ENCODE measurements around the gene CDK14.
"Not testable (repeated sequence)": the region's sequence is repeated elsewhere in the genome, so short reads cannot be mapped to it uniquely, and the experiment has no call there.

Gene CDK14

DNA sequence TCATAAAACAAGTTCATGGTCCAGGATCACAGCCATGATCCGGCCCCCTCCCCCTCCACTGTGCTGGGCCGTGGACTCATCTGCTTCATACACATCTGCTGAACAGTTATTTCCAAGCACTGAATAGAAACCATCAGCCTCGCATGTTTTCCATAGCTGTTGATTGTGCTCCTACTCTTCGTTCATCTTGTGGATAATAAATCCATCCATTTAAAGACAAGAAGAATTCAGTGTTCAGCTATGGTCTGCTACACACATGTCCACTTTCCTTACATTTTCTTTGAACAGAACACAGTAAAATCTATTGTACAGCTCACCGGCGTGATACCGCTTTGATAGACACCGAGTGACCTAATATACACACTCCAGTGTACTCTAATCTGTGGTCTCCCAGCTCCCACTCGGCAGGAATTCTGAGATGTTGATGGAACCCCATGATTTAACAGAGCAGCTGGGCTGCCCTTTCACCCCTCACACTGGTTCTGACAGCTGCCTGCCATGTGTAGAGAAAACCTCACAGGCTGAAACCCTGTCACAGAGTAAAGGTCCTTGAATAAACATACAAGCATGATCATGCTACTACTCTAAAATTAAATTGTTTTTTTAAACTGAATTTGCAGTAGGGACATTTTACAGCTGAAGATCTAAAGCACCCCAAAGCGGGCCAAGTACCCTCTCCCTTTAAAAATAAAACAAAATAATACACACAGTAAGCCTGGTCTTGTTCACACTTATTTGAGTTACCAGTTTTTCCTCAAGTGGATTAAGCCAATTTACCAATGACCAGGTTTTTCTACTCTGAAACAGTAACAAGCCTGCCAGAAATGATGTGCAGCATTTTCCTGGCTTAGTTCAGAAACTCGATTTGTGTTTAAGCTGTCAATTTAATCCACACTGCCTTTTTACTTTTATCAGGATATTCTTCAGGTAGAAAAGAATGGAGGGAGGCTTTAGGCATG lies 573.0 kb downstream of the CDK14 start:
- no peak for TF ChIP-seq CTCF (IDR thresholded peaks at IDR 0.05; ENCODE audit: low read depth, low read length)
- no peak for DNase-seq (ENCODE audit: extremely low read depth, low read depth)

- no peak for TF ChIP-seq CTCF (IDR thresholded peaks at IDR 0.05; ENCODE audit: low read depth, low read length)
- DNase-seq (ENCODE audit: extremely low read depth, low read depth) = no peak
Measured at GRCh38 chr7:91169830-91170191, 573.7 kb downstream of the CDK14 start.

GRCh38 chr7:91173265-91173664 lies 577.1 kb downstream of the CDK14 start:
- not testable (repeated sequence) for DNase-seq (ENCODE audit: extremely low read depth, low read depth)

DNA sequence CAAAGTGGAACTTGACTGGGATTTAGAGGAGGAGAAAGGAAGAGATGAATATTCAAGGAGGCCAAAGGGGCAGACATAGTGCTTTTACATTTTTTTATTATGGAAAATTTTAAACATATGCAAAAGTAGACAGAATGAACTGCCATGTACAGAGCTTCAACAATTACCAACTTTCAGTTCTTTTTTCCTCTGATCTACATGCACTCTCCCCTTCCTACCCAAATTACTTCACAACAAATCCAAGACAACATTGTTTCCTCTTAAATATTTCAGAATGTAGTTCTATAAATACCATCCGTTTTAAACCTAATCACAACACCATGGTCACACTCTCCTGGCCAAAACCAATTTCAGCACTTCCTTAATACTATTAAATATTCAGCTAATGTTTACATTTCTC lies 584.6 kb downstream of the CDK14 start:
- no peak for TF ChIP-seq CTCF (IDR thresholded peaks at IDR 0.05; ENCODE audit: low read depth, low read length)
- DNase-seq (ENCODE audit: extremely low read depth, low read depth) = no peak

DNA sequence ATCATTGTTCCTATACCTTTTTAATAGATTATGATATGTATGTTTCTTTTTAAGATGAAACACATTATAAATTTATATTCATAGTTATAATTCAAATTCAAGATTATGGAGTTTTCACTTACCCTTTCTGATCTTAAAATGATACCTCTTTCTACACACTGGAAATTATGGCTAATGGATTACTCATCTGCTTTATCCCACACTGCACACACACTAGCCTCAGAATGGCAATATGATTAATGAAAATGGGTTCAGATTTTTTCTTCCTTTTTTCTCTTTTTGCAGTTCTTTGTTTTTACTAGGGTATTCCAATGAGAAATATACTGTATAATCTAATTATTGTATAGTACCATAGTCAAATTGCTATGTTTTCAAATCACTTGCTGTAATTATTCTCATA lies 585.8 kb downstream of the CDK14 start:
- no peak for TF ChIP-seq CTCF (IDR thresholded peaks at IDR 0.05; ENCODE audit: low read depth, low read length)
- DNase-seq (ENCODE audit: extremely low read depth, low read depth) = no peak

DNA sequence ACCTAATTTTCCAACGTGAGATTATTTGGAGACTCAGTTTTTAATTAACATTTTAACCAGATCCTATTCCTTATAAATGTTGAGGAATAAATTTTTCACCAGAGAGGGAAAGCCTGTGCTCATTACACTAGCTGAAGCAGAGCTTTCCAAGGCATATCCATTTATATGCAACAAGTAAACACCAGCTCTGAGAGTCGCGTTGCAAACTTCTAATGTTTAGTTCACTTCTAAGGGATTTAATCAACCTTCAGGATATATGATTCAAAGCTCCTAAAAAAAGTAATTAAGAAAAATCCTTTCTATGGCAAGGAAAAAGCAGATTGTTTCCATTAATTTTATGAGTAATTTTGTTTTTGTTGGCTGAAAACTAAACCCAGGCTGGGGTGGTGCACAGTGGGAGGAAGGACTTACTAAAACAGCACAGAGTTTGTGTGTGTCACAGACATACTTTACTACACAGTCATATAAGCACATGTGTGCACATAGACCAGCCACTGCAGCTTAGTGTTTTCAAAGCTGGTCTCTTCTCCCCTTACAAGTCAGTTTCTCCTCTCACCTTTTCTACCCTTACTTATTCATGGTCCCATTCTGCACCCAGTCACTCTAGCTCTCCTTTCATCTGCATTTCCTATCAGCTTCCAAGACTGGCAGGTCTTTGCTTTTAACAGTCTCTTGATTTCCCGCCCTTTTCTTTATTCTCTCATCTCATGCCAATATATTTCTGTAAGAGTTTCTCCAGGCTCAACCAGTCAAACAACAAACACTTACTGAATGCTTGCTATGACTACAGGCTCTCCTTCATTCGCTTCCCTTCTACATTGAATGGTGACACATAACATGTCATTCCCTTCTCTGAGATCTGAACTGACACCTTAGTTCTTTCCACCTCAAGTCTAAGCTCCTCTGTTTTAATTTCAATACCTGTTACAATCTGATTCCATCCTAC lies 587.0 kb downstream of the CDK14 start:
- DNase-seq (ENCODE audit: extremely low read depth, low read depth) = peak; percentile 83
- no peak for TF ChIP-seq CTCF (IDR thresholded peaks at IDR 0.05; ENCODE audit: low read depth, low read length)

DNA sequence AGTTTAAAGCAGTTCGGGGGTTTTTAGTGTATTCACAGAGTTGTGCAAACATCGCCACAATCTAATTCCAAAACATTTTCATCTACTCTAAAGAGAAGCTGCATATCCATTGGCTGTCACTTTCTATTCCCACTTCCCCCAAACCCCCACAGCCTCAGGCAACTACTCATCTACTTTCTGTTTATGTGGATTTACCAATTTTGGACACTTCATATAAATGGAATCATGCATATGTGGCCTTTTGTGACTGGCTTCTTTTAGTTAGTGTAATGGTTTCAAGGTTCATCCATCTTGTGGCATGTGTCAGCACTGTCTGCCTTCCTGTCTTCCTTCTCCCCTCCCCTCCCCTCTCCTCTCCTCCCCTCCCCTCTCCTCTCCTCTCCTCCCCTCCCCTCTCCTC lies 589.6 kb downstream of the CDK14 start:
- no peak for DNase-seq (ENCODE audit: extremely low read depth, low read depth)
- no peak for TF ChIP-seq CTCF (IDR thresholded peaks at IDR 0.05; ENCODE audit: low read depth, low read length)

All from AG09319 (cell line).